Measurements from ENCODE around the gene MGLL. TPM values are rescaled to one million over a fixed set of nuclear protein-coding genes. Genes with fewer than 3 reads are reported as not detected.

The MGLL gene
- total RNA-seq, 2 experiments from 2014 or later, result 19.2 to 21.6 TPM

DNA sequence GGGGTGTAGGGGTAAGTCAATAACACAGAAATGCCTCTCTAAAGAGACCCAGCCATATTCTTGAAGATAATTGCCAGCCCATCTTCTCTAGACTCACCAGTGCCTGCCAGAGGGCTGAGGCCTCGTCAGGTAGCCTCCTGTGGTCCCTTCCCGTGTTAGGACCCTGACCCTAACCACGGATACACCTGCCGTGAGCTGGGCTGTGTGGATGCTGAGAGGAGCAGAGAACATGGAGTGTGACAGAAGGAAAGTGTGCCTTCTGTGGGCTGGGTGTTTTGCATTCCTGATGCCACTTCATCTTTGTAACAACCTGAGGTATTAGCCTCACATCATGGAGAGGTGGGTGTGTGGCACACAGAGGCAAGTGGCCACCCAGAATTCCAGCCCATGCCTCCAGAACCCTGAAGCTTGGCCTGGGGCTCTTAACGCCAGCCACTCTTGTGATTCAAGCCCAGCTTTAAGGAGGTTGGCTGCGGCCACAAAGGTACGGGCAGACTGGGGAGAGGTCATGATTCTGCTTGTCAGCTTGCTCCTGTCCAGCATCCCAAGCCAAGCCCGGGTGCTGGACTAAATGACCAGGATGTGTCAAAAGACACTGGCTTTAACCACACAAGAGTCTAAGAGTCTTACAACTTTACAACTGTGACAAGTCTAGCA is 170.7 kb downstream of the MGLL start:
- BruUV-seq (replicated peaks), result no TSS peak
- Histone ChIP-seq H3K4me3 (ENCODE audit: low read depth, low read length, poor library complexity, severe bottlenecking) (no peak overlapping the region), H3K4me1 (ENCODE audit: insufficient read depth, low read length, poor library complexity, severe bottlenecking) (no peaks in the 10 kb centered on the region), H3K9me2 (ENCODE audit: insufficient read depth, low read length) (no peaks in the 10 kb centered on the region), H3K9me3 (ENCODE audit: low read length) (no peaks in the 10 kb centered on the region), H4K20me1 (ENCODE audit: insufficient read depth, low read length) (no peaks in the 10 kb centered on the region), H3K27ac (ENCODE audit: low read depth, low read length, poor library complexity, severe bottlenecking) (no peak overlapping the region), H3K79me2 (ENCODE audit: insufficient read depth, low read depth, low read length) (no peaks in the 10 kb centered on the region), H3K4me2 (ENCODE audit: low read length) (no peak overlapping the region), H3K36me3 (ENCODE audit: insufficient read depth, low read length) (0 out of 2 replicates have a peak, but pooled peaks cover 2% of the 10 kb centered on the region), H2AFZ (ENCODE audit: low read length) (no peak overlapping the region)
- DNase-seq (ENCODE audit: low spot score), result no peak
- TF ChIP-seq, protein P1, sequence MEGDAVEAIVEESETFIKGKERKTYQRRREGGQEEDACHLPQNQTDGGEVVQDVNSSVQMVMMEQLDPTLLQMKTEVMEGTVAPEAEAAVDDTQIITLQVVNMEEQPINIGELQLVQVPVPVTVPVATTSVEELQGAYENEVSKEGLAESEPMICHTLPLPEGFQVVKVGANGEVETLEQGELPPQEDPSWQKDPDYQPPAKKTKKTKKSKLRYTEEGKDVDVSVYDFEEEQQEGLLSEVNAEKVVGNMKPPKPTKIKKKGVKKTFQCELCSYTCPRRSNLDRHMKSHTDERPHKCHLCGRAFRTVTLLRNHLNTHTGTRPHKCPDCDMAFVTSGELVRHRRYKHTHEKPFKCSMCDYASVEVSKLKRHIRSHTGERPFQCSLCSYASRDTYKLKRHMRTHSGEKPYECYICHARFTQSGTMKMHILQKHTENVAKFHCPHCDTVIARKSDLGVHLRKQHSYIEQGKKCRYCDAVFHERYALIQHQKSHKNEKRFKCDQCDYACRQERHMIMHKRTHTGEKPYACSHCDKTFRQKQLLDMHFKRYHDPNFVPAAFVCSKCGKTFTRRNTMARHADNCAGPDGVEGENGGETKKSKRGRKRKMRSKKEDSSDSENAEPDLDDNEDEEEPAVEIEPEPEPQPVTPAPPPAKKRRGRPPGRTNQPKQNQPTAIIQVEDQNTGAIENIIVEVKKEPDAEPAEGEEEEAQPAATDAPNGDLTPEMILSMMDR (conservative IDR thresholded peaks at IDR 0.05; ENCODE audit: low read length), result no peak
- no peak for TF ChIP-seq EZH2phosphoT487 (IDR thresholded peaks at IDR 0.05; ENCODE audit: borderline replicate concordance, low read depth, low read length)
- CTCF ChIA-PET (ENCODE audit: unreplicated experiment), result no interaction called here
- POLR2A ChIA-PET, result interaction anchor here (0.6 kb wide), 1 partner anchor 14 kb away, joined by 4 read pairs; no protein-coding TSS in a partner anchor
- intact Hi-C loops (cut with micrococcal nuclease; ENCODE audit: unreplicated experiment), result loop anchor here (1.0 to 2.0 kb wide), 3 partner anchors 181 to 320 kb away; no protein-coding TSS in a partner anchor

DNA sequence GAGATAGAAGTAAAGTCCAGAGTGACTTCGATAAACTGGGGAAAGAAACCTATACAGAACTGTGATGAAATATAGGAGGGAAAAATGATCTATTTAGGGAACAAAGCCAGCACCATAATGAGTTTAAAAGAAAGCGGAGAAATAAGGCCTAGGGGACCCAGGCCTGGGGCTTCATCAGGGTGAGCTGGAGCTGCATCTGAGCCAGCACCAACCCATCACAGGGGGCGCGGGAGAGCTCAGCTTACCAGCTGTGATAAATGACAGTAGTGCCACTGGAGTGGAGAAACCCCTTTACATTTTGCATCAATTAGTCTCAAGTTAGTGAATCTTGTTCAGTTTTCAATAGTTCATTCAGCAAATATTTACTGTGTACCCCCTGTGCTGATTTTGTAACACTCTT is 172.1 kb downstream of the MGLL start:
- intact Hi-C loops (cut with micrococcal nuclease; ENCODE audit: unreplicated experiment), result no loop called here
- Histone ChIP-seq H3K79me2 (ENCODE audit: insufficient read depth, low read depth, low read length) (no peaks in the 10 kb centered on the region), H3K36me3 (ENCODE audit: insufficient read depth, low read length) (0 out of 2 replicates have a peak, but pooled peaks cover 4% of the 10 kb centered on the region), H4K20me1 (ENCODE audit: insufficient read depth, low read length) (no peaks in the 10 kb centered on the region), H3K9me2 (ENCODE audit: insufficient read depth, low read length) (no peaks in the 10 kb centered on the region), H3K9me3 (ENCODE audit: low read length) (no peaks in the 10 kb centered on the region), H3K27ac (ENCODE audit: low read depth, low read length, poor library complexity, severe bottlenecking) (no peak overlapping the region), H2AFZ (ENCODE audit: low read length) (no peak overlapping the region), H3K4me3 (ENCODE audit: low read depth, low read length, poor library complexity, severe bottlenecking) (no peak overlapping the region), H3K4me2 (ENCODE audit: low read length) (no peak overlapping the region), H3K4me1 (ENCODE audit: insufficient read depth, low read length, poor library complexity, severe bottlenecking) (no peaks in the 10 kb centered on the region)
- CTCF ChIA-PET (ENCODE audit: unreplicated experiment), result no interaction called here
- no peak for DNase-seq (ENCODE audit: low spot score)
- BruUV-seq (replicated peaks), result no TSS peak
- TF ChIP-seq, protein P1 (conservative IDR thresholded peaks at IDR 0.05; ENCODE audit: low read length), result no peak
- no peak for TF ChIP-seq EZH2phosphoT487 (IDR thresholded peaks at IDR 0.05; ENCODE audit: borderline replicate concordance, low read depth, low read length)
- POLR2A ChIA-PET, result no interaction called here

DNA sequence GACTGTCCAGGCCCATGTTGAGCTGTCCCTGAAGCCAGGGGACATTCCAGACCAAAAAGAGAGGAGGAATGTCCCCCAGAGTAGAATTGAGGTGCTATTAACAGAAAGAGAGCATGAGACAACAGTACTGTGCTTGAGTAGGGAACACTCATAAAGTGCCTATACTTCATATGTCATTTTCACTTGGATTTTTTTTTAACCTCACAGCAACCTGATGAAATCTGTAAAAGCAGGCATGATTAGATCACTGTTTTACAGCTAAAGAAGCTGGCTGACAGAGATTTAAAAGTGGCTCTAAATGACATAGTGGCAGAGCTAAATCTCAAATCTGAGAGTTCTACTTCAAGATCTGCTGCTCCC is 174.5 kb downstream of the MGLL start:
- Histone ChIP-seq H2AFZ (ENCODE audit: low read length) (no peak overlapping the region), H4K20me1 (ENCODE audit: insufficient read depth, low read length) (no peaks in the 10 kb centered on the region), H3K27ac (ENCODE audit: low read depth, low read length, poor library complexity, severe bottlenecking) (no peak overlapping the region), H3K4me1 (ENCODE audit: insufficient read depth, low read length, poor library complexity, severe bottlenecking) (no peaks in the 10 kb centered on the region), H3K79me2 (ENCODE audit: insufficient read depth, low read depth, low read length) (no peaks in the 10 kb centered on the region), H3K4me3 (ENCODE audit: low read depth, low read length, poor library complexity, severe bottlenecking) (no peak overlapping the region), H3K9me3 (ENCODE audit: low read length) (no peaks in the 10 kb centered on the region), H3K9me2 (ENCODE audit: insufficient read depth, low read length) (no peaks in the 10 kb centered on the region), H3K4me2 (ENCODE audit: low read length) (no peak overlapping the region), H3K36me3 (ENCODE audit: insufficient read depth, low read length) (0 out of 2 replicates have a peak, but pooled peaks cover 4% of the 10 kb centered on the region)
- intact Hi-C loops (cut with micrococcal nuclease; ENCODE audit: unreplicated experiment), result no loop called here
- no peak for TF ChIP-seq EZH2phosphoT487 (IDR thresholded peaks at IDR 0.05; ENCODE audit: borderline replicate concordance, low read depth, low read length)
- TF ChIP-seq, protein P1 (conservative IDR thresholded peaks at IDR 0.05; ENCODE audit: low read length), result no peak
- DNase-seq (ENCODE audit: low spot score), result no peak
- no TSS peak for BruUV-seq (replicated peaks)
- ChIA-PET POLR2A (no interaction called here), CTCF (ENCODE audit: unreplicated experiment) (no interaction called here)

Data from OCI-LY7 (cell line).